B cell (primary cell): ENCODE measurements around the gene ICA1. TPM values are rescaled to one million over a fixed set of nuclear protein-coding genes. Genes with fewer than 3 reads are reported as not detected.

ENCODE experiments used
- ATAC-seq: fragments of 200-7000 bp; cut with Tn5 transposase; one replicate; pipeline ENCODE4 v1.10.0; 2021; ENCODE audit warnings: low read depth, mild to moderate bottlenecking, moderate number of reproducible peaks, moderate library complexity
- CTCF ChIA-PET: fragments of 350-600 bp; sonication (Branson Sonifier 250); formaldehyde crosslinking; loops from one replicate; lab custom pipeline; 2021; ENCODE audit warnings: antibody characterized with exemption, inconsistent platforms; lab: Charles Lee
- POLR2A ChIA-PET: fragments of 350-600 bp; sonication (Branson Sonifier 250); formaldehyde crosslinking; loops from one replicate; lab custom pipeline; 2021; ENCODE audit warnings: antibody characterized with exemption; lab: Charles Lee
- DNase-seq: peaks from one replicate; pipeline ENCODE4 v3.0.0; 2013
- H2AFZ ChIP-seq: 2 replicates; pipeline ENCODE4 v1.6.1; 2012; ENCODE audit warnings: mild to moderate bottlenecking, low read depth, low read length; ENCODE audit not compliant: insufficient read depth, poor library complexity, severe bottlenecking
- H3K27ac ChIP-seq, 2 donors: 1 replicate in 1 of 2; 2 replicates in 1 of 2; pipeline ENCODE4 v1.5.1; 2012 to 2013; ENCODE audit warnings: low read length in 2 of 2, mild to moderate bottlenecking in 2 of 2, moderate library complexity in 1 of 2
- H3K27me3 ChIP-seq, 4 experiments: fragments of 200-600 bp in 1 of 4; sonication (generic) in 1 of 4; replicated peaks in 1 of 4; 1 replicate in 2 of 4; 2 replicates in 2 of 4; pipeline versions ENCODE4 v1.6.1 to v1.7.0; 2013 to 2016; ENCODE audit warnings: low read length in 3 of 4, mild to moderate bottlenecking in 2 of 4, mixed read lengths in 1 of 4, moderate library complexity in 1 of 4; ENCODE audit not compliant: insufficient read depth in 4 of 4, control insufficient read depth in 3 of 4; ENCODE audit errors: control extremely low read depth in 1 of 4
- H3K36me3 ChIP-seq, 2 experiments: replicated peaks in 1 of 2; 1 replicate in 1 of 2; 2 replicates in 1 of 2; pipeline versions ENCODE4 v1.6.1 to v1.7.1; 2013; ENCODE audit warnings: low read length in 1 of 2; ENCODE audit not compliant: insufficient read depth in 2 of 2, control insufficient read depth in 1 of 2; ENCODE audit errors: control extremely low read depth in 1 of 2, extremely low read depth in 1 of 2
- H3K4me1 ChIP-seq, 2 donors: fragments of 200-600 bp in 1 of 2; sonication (generic) in 1 of 2; 1 replicate in 1 of 2; 2 replicates in 1 of 2; pipeline versions ENCODE4 v1.5.1 to v1.6.1; 2013 to 2017; ENCODE audit warnings: low read length in 2 of 2; ENCODE audit not compliant: control insufficient read depth in 2 of 2, insufficient read depth in 2 of 2
- H3K4me2 ChIP-seq: replicated peaks from 2 replicates; pipeline ENCODE3; 2012; ENCODE audit warnings: mild to moderate bottlenecking, low read depth, low read length; ENCODE audit not compliant: poor library complexity, severe bottlenecking
- H3K4me3 ChIP-seq, 5 experiments: fragments of 200-600 bp in 1 of 5; sonication (generic) in 1 of 5; 1 replicate in 3 of 5; 2 replicates in 2 of 5; pipeline versions ENCODE4 v1.5.1 to v1.7.0; 2011 to 2016; ENCODE audit warnings: low read length in 4 of 5, mild to moderate bottlenecking in 4 of 5, low read depth in 2 of 5, control low read depth in 1 of 5, moderate library complexity in 1 of 5; ENCODE audit not compliant: insufficient read depth in 1 of 5; ENCODE audit errors: control extremely low read depth in 1 of 5, extremely low read depth in 1 of 5
- H3K79me2 ChIP-seq: fragments of 200-600 bp; sonication (generic); one replicate; pipeline ENCODE4 v1.6.0; 2016; ENCODE audit warnings: low read length; ENCODE audit not compliant: control insufficient read depth, insufficient read depth
- H3K9ac ChIP-seq: fragments of 200-600 bp; sonication (generic); 2 replicates; pipeline ENCODE4 v1.6.1; 2017; ENCODE audit warnings: mild to moderate bottlenecking, low read length, moderate library complexity
- H3K9me3 ChIP-seq, 3 donors: one replicate each; pipeline versions ENCODE4 v1.6.1 to v1.7.1; 2013; ENCODE audit warnings: low read length in 2 of 3; ENCODE audit not compliant: control insufficient read depth in 2 of 3, insufficient read depth in 1 of 3; ENCODE audit errors: control extremely low read depth in 1 of 3
- H4K20me1 ChIP-seq: 2 replicates; pipeline ENCODE4 v1.6.0; 2012; ENCODE audit warnings: mild to moderate bottlenecking, low read length; ENCODE audit not compliant: insufficient read depth, control insufficient read depth, poor library complexity, severe bottlenecking
- H3K27ac Mint-ChIP-seq: one replicate; pipeline ENCODE4 v1.8.0; 2021; ENCODE audit warnings: mixed read lengths
- H3K27me3 Mint-ChIP-seq: one replicate; pipeline ENCODE4 v1.8.0; 2021; ENCODE audit warnings: mixed read lengths
- H3K4me1 Mint-ChIP-seq: one replicate; pipeline ENCODE4 v1.8.0; 2021; ENCODE audit warnings: mixed read lengths
- H3K4me3 Mint-ChIP-seq: one replicate; pipeline ENCODE4 v1.8.0; 2021; ENCODE audit warnings: mixed read lengths
- H3K9me3 Mint-ChIP-seq: one replicate; pipeline ENCODE4 v1.8.0; 2022; ENCODE audit warnings: mixed read lengths; ENCODE audit not compliant: insufficient read depth
- CTCF ChIP-seq: fragments of 200-600 bp; IDR thresholded peaks from one replicate; pipeline ENCODE4 v1.8.0; 2022; ENCODE audit warnings: antibody characterized with exemption, mild to moderate bottlenecking
- EZH2 ChIP-seq: IDR thresholded peaks from 2 replicates; pipeline ENCODE4 v1.6.1; 2012; ENCODE audit warnings: borderline replicate concordance, low read depth, mild to moderate bottlenecking, moderate library complexity, low read length; ENCODE audit not compliant: insufficient read depth, poor library complexity, severe bottlenecking
- WGBS: methylation state at CpG from one replicate; pipeline ENCODE4 v1.1.5; 2013; ENCODE audit warnings: missing lambda C conversion rate; ENCODE audit not compliant: insufficient coverage; 5-methylcytosine and 5-hydroxymethylcytosine counted together
- intact Hi-C: fragments of 100-400 bp; cut with micrococcal nuclease; formaldehyde crosslinking; loops from one replicate; pipeline ENCODE4 v1.10.0; 2022
- polyA plus RNA-seq: library from polyadenylated mRNA; depleted of rRNA; stranded (reverse); fragments of >200 nt; gene quantifications from 2 replicates; pipeline ENCODE4 v1.2.3, GENCODE V29; 2012
- total RNA-seq, 2 donors: library from RNA; stranded (reverse); fragments of 120-200 nt in 1 of 2; gene quantifications; 1 replicate in 1 of 2; 2 replicates in 1 of 2; pipeline versions ENCODE4 v1.2.3 to v1.2.4, GENCODE V29; 2013 to 2022

The ICA1 gene
- total and polyA plus RNA-seq, 2 donors (not counting 1 experiment from before 2014, with no cell fraction given) = 0.03 TPM; not detected in 1

GRCh38 chr7:8229927-8230326 is 32.0 kb downstream of the ICA1 start:
- H3K9ac ChIP-seq = no peak overlapping the region
- H3K4me2 ChIP-seq = no peak overlapping the region
- no CpG with 5 or more reads among the region's 3 CpGs for WGBS
- no peak for TF ChIP-seq CTCF
- no peak for TF ChIP-seq EZH2
- Mint-ChIP-seq H3K27ac (no peak overlapping the region), H3K9me3 (no peaks in the 10 kb centered on the region), H3K4me3 (no peak overlapping the region), H3K4me1 (no peaks in the 10 kb centered on the region), H3K27me3 (peaks cover 25% of the 10 kb centered on the region)
- H3K4me3 ChIP-seq = no peak overlapping the region
- no peak for ATAC-seq
- H3K4me1 ChIP-seq = no peaks in the 10 kb centered on the region
- no peak overlapping the region for H2AFZ ChIP-seq
- H3K27ac ChIP-seq = no peak overlapping the region
- no peaks in the 10 kb centered on the region for H3K36me3 ChIP-seq
- H3K27me3 ChIP-seq = peaks cover 0 to 3% (median 1%) of the 10 kb centered on the region in 4 experiments
- H3K9me3 ChIP-seq = no peaks in the 10 kb centered on the region
- DNase-seq = no peak
- no peaks in the 10 kb centered on the region for H4K20me1 ChIP-seq
- intact Hi-C loops = no loop called here
- no peaks in the 10 kb centered on the region for H3K79me2 ChIP-seq
- POLR2A ChIA-PET = no interaction called here
- CTCF ChIA-PET = interaction anchor here (1.8 kb wide), 1 partner anchor 13 kb away, joined by 4 read pairs; no protein-coding TSS in a partner anchor

GRCh38 chr7:8228766-8229674 is 32.9 kb downstream of the ICA1 start:
- H2AFZ ChIP-seq = no peak overlapping the region
- TF ChIP-seq CTCF (no peak), EZH2 (no peak)
- intact Hi-C loops = no loop called here
- no peak overlapping the region for H3K4me3 ChIP-seq
- H3K9me3 Mint-ChIP-seq = no peaks in the 10 kb centered on the region
- no peaks in the 10 kb centered on the region for H3K79me2 ChIP-seq
- CTCF ChIA-PET = no interaction called here
- H3K4me1 Mint-ChIP-seq = no peaks in the 10 kb centered on the region
- H3K36me3 ChIP-seq = no peaks in the 10 kb centered on the region
- H3K9ac ChIP-seq = no peak overlapping the region
- H3K27ac ChIP-seq = no peak overlapping the region
- ATAC-seq (no peak), DNase-seq (no peak)
- peaks cover 22% of the 10 kb centered on the region for H3K27me3 Mint-ChIP-seq
- H3K27me3 ChIP-seq = peaks cover 0 to 3% (median 1%) of the 10 kb centered on the region in 4 experiments
- H3K4me2 ChIP-seq = no peak overlapping the region
- WGBS = 83% methylated on average over 1 of the region's 6 CpGs
- H3K4me1 ChIP-seq = no peaks in the 10 kb centered on the region
- H3K27ac Mint-ChIP-seq = no peak overlapping the region
- no peak overlapping the region for H3K4me3 Mint-ChIP-seq
- POLR2A ChIA-PET = no interaction called here
- no peaks in the 10 kb centered on the region for H3K9me3 ChIP-seq
- no peaks in the 10 kb centered on the region for H4K20me1 ChIP-seq
